ENCODE measurements around the gene TMCO4. TPM values are rescaled to one million over a fixed set of nuclear protein-coding genes. Genes with fewer than 3 reads are reported as not detected.

The TMCO4 gene
- total RNA-seq, 1 experiment from 2014 or later = 15.1 TPM

DNA sequence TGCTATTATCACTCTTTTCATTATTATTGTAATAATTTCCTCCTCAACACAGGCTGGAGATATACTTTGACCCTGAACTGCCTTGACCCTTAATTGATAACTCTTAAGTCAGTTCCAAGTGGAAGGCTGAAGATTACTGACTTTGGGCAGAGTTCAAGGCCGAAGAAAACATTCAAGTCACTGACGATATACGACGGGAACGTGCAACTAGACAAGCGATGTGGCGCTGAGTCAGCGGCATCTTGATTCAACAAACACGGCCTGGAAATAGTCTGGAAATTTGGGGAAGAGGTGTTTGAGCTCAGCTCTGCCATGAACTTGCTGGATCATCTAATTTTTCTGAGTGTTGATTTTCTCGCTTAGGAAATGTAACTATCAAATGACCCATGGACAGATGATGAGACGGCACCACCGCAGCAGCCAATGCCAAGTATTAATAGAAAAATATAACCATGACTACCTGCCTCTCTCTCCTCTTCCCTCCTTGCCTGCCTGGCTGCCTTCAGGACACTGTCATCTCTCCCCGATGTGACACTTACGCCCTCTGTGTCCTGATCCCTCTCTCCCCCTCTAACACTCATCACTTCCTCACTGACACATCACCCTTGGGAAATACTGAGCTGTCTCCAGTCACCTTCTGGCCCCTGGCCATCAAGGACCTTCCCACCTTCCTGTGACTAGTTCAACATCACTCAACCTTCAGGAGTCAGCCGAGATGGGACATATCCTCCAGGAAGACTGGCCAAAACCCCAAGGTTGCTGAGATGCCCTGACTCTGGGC, 49.4 kb downstream of the TMCO4 start:
- no peaks in the 10 kb centered on the region for H3K36me3 Mint-ChIP-seq (ENCODE audit: insufficient read depth, unreplicated experiment)
- Histone ChIP-seq H3K9me3 (no peaks in the 10 kb centered on the region), H3K36me3 (ENCODE audit: control insufficient read depth, insufficient read depth, low read length) (no peaks in the 10 kb centered on the region), H3K4me1 (no peaks in the 10 kb centered on the region), H3K27me3 (replicated peaks; ENCODE audit: control insufficient read depth, insufficient read depth, low read length) (no peaks in the 10 kb centered on the region), H3K4me3 (ENCODE audit: low read depth, low read length) (no peak overlapping the region)
- no peaks in the 10 kb centered on the region for H3K27me3 Mint-ChIP-seq (ENCODE audit: insufficient read depth, unreplicated experiment)
- no peak overlapping the region for H3K27ac Mint-ChIP-seq (ENCODE audit: unreplicated experiment)
- DNase-seq = no peak
- intact Hi-C loops (cut with micrococcal nuclease; ENCODE audit: unreplicated experiment) = no loop called here
- H3K9me3 Mint-ChIP-seq (ENCODE audit: unreplicated experiment) = no peaks in the 10 kb centered on the region
- no peak overlapping the region for H3K4me3 Mint-ChIP-seq (ENCODE audit: unreplicated experiment)
- POLR2A ChIA-PET = no interaction called here
- TF ChIP-seq, protein P1, sequence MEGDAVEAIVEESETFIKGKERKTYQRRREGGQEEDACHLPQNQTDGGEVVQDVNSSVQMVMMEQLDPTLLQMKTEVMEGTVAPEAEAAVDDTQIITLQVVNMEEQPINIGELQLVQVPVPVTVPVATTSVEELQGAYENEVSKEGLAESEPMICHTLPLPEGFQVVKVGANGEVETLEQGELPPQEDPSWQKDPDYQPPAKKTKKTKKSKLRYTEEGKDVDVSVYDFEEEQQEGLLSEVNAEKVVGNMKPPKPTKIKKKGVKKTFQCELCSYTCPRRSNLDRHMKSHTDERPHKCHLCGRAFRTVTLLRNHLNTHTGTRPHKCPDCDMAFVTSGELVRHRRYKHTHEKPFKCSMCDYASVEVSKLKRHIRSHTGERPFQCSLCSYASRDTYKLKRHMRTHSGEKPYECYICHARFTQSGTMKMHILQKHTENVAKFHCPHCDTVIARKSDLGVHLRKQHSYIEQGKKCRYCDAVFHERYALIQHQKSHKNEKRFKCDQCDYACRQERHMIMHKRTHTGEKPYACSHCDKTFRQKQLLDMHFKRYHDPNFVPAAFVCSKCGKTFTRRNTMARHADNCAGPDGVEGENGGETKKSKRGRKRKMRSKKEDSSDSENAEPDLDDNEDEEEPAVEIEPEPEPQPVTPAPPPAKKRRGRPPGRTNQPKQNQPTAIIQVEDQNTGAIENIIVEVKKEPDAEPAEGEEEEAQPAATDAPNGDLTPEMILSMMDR (IDR thresholded peaks at IDR 0.05; ENCODE audit: insufficient read depth in 1 of 2, low read depth in 1 of 2, low read length in 1 of 2, severe bottlenecking in 1 of 2, unreplicated experiment in 1 of 2) = no peak
- BruUV-seq (replicated peaks) = no TSS peak
- H3K4me1 Mint-ChIP-seq (ENCODE audit: low read depth, unreplicated experiment) = no peaks in the 10 kb centered on the region
- CTCF ChIA-PET = no interaction called here

DNA sequence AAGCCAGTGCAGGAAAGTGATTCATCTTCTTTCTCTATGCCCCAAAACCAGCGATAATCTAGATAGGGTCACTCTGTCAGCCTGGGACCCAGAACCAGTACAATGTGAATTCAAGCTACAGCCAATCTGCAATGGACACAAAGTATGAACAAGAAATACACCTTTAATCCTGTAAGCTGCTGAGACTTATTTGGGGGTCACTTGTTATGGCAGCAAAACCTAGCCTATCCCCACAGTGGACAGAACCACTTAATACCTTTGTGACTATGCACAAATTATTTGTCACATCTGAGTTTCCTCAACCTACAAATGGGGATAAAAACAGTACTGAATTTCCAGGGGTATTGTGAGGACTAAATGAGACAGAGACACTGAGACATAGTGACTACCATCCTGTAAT, 50.0 kb downstream of the TMCO4 start:
- Histone ChIP-seq H3K9me3 (no peaks in the 10 kb centered on the region), H3K27me3 (replicated peaks; ENCODE audit: control insufficient read depth, insufficient read depth, low read length) (no peaks in the 10 kb centered on the region), H3K36me3 (ENCODE audit: control insufficient read depth, insufficient read depth, low read length) (no peaks in the 10 kb centered on the region), H3K4me1 (no peaks in the 10 kb centered on the region), H3K4me3 (ENCODE audit: low read depth, low read length) (no peak overlapping the region)
- POLR2A ChIA-PET = no interaction called here
- Mint-ChIP-seq H3K4me1 (ENCODE audit: low read depth, unreplicated experiment) (no peaks in the 10 kb centered on the region), H3K27me3 (ENCODE audit: insufficient read depth, unreplicated experiment) (no peaks in the 10 kb centered on the region), H3K9me3 (ENCODE audit: unreplicated experiment) (no peaks in the 10 kb centered on the region), H3K27ac (ENCODE audit: unreplicated experiment) (no peak overlapping the region), H3K4me3 (ENCODE audit: unreplicated experiment) (no peak overlapping the region), H3K36me3 (ENCODE audit: insufficient read depth, unreplicated experiment) (no peaks in the 10 kb centered on the region)
- BruUV-seq (replicated peaks) = no TSS peak
- CTCF ChIA-PET = no interaction called here
- TF ChIP-seq, protein P1 (IDR thresholded peaks at IDR 0.05; ENCODE audit: insufficient read depth in 1 of 2, low read depth in 1 of 2, low read length in 1 of 2, severe bottlenecking in 1 of 2, unreplicated experiment in 1 of 2) = no peak
- no peak for DNase-seq
- intact Hi-C loops (cut with micrococcal nuclease; ENCODE audit: unreplicated experiment) = no loop called here

- Histone ChIP-seq H3K9me3 (no peaks in the 10 kb centered on the region), H3K27me3 (replicated peaks; ENCODE audit: control insufficient read depth, insufficient read depth, low read length) (no peaks in the 10 kb centered on the region), H3K4me3 (ENCODE audit: low read depth, low read length) (no peak overlapping the region), H3K36me3 (ENCODE audit: control insufficient read depth, insufficient read depth, low read length) (no peaks in the 10 kb centered on the region), H3K4me1 (no peaks in the 10 kb centered on the region)
- ChIA-PET POLR2A (no interaction called here), CTCF (no interaction called here)
- TF ChIP-seq, protein P1 (IDR thresholded peaks at IDR 0.05; ENCODE audit: insufficient read depth in 1 of 2, low read depth in 1 of 2, low read length in 1 of 2, severe bottlenecking in 1 of 2, unreplicated experiment in 1 of 2) = no peak
- intact Hi-C loops (cut with micrococcal nuclease; ENCODE audit: unreplicated experiment) = no loop called here
- H3K9me3 Mint-ChIP-seq (ENCODE audit: unreplicated experiment) = no peaks in the 10 kb centered on the region
- no peaks in the 10 kb centered on the region for H3K36me3 Mint-ChIP-seq (ENCODE audit: insufficient read depth, unreplicated experiment)
- H3K27ac Mint-ChIP-seq (ENCODE audit: unreplicated experiment) = no peak overlapping the region
- DNase-seq = no peak
- H3K4me1 Mint-ChIP-seq (ENCODE audit: low read depth, unreplicated experiment) = no peaks in the 10 kb centered on the region
- no peak overlapping the region for H3K4me3 Mint-ChIP-seq (ENCODE audit: unreplicated experiment)
- BruUV-seq (replicated peaks) = no TSS peak
- H3K27me3 Mint-ChIP-seq (ENCODE audit: insufficient read depth, unreplicated experiment) = no peaks in the 10 kb centered on the region
Measured at GRCh38 chr1:19747761-19748160, 52.0 kb downstream of the TMCO4 start.
